CD4-positive, alpha-beta T cell treated with Interleukin-12 subunit alpha and Interleukin-12 subunit beta, for 1 hour (primary cell): ENCODE results near the gene NEU1.
A peak's percentile ranks its signal among the peaks of the same experiment; 100 is the strongest.
"Not testable (repeated sequence)": the region's sequence is repeated elsewhere in the genome, so short reads cannot be mapped to it uniquely, and the experiment has no call there.

Experiments
- DNase-seq: peaks from one replicate; pipeline ENCODE4 v3.0.0-alpha.2; 2020

NEU1 gene

GRCh38 chr6:31862344-31863235, at the start of gene NEU1:
Gene NEU1 (minus strand): TSS chr6:31862821. CDS start chr6:31862776, 45 bp downstream.
- DNase-seq = peak; percentile 100

- no peak for DNase-seq
Observed at GRCh38 chr6:31911826-31912585, 49.4 kb upstream of the NEU1 start.

- DNase-seq = not testable (repeated sequence)
Observed at GRCh38 chr6:31909298-31909697, 46.7 kb upstream of the NEU1 start.

GRCh38 chr6:31908791-31909190, 46.2 kb upstream of the NEU1 start:
- no peak for DNase-seq

DNA sequence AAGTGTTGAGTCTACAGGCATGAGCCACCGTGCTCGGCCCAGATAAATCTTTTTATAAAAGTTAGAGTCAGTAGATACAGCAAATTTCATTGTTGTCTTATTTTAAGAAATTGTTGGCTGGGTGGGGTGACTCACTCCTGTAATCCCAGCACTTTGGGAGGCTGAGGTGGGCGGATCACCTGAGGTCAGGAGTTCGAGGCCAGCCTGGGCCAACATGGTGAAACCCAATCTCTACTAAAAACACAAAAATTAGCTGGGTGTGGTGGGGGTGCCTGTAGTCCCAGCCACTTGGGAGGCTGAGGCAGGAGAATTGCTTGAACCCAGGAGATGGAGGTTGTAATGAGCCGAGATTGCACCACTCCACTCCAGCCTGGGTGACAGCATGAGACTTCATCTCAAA, 45.6 kb upstream of the NEU1 start:
- DNase-seq = not testable (repeated sequence)

- no peak for DNase-seq
Observed at GRCh38 chr6:31907158-31907813, 44.7 kb upstream of the NEU1 start.

- DNase-seq = not testable (repeated sequence)
Observed at GRCh38 chr6:31906727-31907126, 44.1 kb upstream of the NEU1 start.

DNA sequence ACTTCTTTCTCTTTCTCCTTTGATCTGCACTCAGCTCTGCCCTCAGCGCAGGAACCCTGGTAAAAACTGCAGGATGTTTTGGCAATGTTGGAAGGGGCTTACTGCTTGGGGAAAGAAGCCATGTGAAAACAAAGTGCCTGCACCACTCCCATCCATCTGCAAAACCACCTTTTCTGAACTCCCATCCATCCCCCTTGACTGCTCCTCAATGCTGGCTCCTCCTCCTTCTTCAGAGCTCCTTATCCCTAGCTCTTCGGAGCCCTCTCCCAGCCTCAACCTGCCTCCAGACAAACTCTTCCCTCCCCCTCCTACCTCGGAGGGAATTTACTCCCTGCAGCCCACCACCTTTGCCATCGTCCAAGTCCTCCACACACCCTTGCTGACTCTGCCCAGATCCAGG, 43.5 kb upstream of the NEU1 start:
- DNase-seq = no peak

DNA sequence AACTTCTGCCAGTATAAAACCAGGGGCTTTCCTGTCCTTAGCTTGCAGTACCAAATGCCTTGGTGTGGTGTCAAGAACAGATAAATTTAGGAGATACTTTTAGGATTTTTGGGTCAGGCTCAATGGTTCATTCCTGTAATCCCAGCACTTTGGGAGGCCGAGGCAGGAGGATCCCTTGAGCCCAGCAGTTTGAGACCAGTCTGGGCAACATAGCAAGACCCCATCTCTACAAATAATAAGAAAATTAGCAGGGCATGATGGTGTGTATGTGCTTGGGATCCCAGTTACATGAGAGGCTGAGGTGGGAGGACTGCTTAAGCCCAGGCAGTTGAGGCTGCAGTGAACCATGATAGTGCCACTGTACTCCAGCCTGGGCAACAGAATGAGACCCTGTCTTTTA, 42.4 kb upstream of the NEU1 start:
- no peak for DNase-seq

- DNase-seq = no peak
Observed at GRCh38 chr6:31903957-31904356, 41.3 kb upstream of the NEU1 start.

DNA sequence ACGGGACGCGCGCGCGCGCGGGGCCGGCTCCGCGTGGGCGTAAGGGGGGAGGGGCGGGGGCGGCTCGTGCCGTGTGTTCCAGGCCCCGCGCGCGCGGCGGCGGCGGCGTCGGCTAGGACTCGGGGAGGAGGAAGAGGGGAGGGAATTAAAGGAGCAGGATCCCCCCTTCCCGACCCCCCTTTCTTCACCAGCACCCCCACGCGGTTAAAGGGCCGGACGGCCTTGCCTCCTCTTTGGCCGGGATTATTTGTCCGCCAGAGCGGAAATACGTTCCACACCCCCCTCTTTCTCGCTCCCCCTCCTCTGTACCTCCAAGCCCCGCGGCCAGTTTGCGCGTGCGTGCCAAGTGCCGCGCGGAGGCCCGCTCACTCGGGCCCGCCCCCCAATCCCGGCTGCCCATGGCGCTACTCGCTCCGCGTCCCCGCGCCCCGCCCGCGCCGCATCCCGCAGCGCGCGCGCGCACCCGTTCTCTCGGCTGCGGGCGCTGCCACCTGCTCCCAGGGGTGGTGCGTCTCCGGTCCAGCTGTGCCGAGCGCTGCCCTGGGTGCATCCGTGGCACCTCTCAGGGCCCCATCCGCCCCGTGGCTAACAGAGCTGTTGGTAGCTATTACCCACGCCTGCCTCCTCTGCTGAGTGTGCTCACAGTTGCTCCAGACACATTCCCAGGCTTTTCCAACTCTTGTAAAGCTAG, 39.5 kb upstream of the NEU1 start, which contains the start of gene ZBTB12:
TSS of gene ZBTB12 (minus strand) at position 134 of the 691 bp plus-strand sequence. CDS start 781 bp downstream, outside the sequence.
- DNase-seq = peak; percentile 90

DNA sequence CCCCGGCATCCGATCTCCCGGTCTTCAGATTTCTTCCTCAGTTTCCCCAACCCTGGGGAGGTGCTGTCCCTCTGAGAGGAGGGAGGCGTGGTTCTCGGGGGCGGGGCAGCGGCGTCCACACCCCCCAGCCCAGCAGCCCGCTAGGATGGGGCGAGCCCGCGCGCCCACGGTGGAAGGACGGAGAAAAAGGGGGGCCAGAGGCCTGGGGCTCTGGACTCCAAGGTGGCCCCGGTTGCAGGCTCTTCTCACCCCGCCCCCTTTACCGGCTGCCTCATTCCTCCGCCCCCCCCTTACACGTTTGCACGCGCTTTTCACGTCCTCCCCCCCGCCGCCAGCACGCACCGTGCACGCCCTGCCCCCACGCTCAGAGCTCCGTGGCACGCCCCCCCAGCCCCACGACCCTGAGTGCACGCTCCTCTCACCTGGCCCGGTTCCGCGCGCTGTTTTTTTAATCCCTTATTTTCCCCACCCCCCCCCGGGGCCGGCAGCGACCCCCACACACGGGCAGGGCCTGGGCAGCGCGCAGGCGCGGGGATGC, 38.9 kb upstream of the NEU1 start:
- peak; percentile 66 for DNase-seq

- DNase-seq = peak; percentile 13
Observed at GRCh38 chr6:31900917-31901414, 38.3 kb upstream of the NEU1 start.

GRCh38 chr6:31899882-31900722, 37.5 kb upstream of the NEU1 start:
- DNase-seq = peak; percentile 27

GRCh38 chr6:31899215-31899614, 36.6 kb upstream of the NEU1 start:
- no peak for DNase-seq

GRCh38 chr6:31898383-31899011, 35.9 kb upstream of the NEU1 start:
- DNase-seq = peak; percentile 68

GRCh38 chr6:31897612-31898382, 35.2 kb upstream of the NEU1 start, which contains the start of gene EHMT2:
Gene EHMT2 (minus strand): TSS chr6:31897698. CDS start chr6:31897677, 21 bp downstream.
- DNase-seq = peak; percentile 86

GRCh38 chr6:31896856-31897611, 34.4 kb upstream of the NEU1 start:
- DNase-seq = no peak

- no peak for DNase-seq
Observed at GRCh38 chr6:31896493-31896855, 33.9 kb upstream of the NEU1 start.
